NCI-H510A (cell line): ENCODE results near the gene KRTAP12-3.
"Not testable (repeated sequence)": the region's sequence is repeated elsewhere in the genome, so short reads cannot be mapped to it uniquely, and the experiment has no call there.

ENCODE experiments used
- DNase-seq: peaks from one replicate; lab custom pipeline; 2025; lab: John Stamatoyannopoulos, UW

KRTAP12-3 gene

DNA sequence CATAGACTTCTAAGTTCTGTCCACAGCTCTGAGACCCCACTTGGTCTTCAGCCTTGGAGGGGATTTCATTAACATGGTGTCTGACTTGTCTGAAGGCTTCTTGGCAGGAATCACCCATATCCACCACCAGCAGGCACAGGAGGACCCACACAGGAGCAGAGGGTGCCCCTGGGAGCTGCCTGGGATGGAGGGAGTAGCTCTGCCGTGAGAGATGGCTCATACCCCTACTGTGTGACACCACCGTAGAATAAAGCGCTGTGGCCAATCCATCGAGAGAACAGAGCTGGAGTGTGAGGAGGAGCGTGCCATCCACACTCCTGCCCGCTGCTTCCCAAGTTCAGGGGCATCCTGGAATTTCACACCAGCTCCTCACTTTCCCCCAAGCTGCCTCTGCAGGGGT is 27.3 kb downstream of the KRTAP12-3 start:
- not testable (repeated sequence) for DNase-seq

DNA sequence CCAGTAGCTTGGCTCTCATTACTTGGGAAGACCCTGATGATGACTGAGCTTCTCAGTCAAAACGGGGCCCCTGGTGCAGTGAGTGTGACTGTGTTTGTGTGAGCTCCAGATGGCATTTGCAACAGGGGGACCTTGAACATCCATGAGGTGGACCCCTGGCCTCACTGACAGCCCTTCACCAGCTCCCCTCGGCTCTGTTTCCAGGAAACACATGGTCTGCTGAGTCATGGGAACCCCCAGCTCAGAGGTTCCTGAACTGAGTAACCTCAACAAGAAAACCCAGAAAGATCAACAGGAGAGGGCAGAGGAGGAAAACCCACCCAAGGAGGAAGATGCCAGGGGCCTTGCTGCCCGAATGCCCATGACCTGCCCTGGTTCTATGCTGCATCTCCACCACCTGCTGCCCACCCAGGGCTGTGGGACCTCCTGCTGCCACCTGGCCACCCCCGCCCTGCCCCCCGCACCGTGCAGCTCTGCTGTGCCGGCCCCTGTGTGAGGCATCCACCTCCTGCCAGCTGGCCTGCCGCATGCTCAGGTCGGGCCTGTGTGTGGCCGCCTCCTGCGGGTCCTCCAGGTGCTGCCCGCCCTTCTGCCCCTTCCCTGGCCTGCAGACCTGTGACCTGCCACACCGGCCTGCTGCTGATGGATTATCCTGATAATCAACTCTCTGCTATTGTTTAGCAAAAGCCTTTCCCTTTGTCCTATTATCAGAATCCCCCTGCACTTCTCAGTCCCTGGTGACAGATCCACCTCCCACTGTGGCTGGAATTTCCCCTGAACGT is 28.5 kb downstream of the KRTAP12-3 start:
- DNase-seq, result no peak

- DNase-seq, result no peak
Observed at GRCh38 chr21:44686843-44687561, 29.3 kb downstream of the KRTAP12-3 start.

DNA sequence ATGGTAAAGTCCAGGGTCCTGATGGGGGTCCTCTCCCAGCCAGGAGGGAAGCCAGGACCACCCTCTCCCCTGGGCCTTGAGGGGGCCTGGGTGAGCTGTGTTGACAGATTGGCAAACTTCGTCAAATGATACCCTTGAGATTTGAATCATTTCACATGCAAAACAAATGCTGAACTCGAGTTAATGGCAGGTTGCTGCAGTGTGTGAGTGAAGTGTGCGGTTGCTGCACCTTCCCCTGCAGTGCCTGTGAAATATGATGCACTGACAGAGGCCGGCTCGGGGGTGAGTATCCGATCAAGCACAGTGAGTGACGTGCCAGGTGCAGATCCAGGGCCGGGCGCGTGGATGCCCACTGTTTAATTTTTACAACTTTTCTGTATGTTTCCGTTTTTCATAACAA is 29.9 kb downstream of the KRTAP12-3 start:
- DNase-seq, result no peak

GRCh38 chr21:44689740-44690139 is 32.0 kb downstream of the KRTAP12-3 start:
- not testable (repeated sequence) for DNase-seq

DNA sequence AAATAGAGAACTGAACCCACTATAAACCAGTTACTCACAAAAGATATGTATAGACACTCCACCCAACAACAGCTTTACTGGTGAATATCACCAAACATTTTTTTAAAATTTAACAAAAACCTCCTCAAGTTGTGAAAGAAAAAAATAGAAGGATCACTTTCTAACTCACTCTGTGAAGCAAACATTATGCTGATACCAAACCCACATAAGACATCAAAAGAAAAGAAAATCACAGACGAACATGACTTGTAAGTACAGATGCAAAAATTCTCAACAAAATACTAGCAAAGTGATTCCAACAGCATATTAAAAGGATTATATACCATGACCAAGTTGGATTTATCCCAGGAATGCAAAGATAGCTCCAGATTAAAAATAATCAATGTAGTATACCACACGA is 34.0 kb downstream of the KRTAP12-3 start:
- DNase-seq, result no peak

DNA sequence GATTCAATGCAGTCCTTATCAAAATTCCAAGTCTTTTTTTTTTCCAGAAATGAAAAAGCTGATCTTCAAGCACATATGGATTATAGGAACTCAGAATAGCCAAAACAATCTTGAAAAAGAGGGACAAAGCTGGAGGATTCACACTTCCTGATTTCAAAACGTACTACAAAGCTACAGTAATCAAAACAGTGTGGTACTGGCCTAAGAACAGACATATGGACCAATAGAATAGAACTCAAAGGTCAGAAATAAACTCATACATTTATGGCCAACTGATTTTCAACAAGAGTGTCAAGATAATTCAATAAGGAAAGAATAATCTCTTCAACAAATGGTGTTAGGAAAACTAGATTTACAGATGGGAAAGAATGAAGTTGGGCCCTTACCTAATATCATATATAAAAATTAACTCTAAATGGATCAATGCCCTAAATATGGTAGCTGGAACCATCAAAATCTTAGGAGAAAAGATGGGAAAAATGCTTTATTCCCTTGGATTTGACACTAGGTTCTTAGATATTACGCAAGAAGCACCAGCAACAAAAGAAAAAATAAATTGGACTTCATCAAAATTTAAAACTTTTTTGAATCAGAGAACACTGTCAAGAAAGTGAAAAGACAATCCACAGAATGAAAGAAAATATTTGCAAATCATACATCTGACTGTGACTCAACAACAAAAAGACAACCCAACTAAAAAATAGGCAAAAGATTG is 35.2 kb downstream of the KRTAP12-3 start:
- no peak for DNase-seq

DNA sequence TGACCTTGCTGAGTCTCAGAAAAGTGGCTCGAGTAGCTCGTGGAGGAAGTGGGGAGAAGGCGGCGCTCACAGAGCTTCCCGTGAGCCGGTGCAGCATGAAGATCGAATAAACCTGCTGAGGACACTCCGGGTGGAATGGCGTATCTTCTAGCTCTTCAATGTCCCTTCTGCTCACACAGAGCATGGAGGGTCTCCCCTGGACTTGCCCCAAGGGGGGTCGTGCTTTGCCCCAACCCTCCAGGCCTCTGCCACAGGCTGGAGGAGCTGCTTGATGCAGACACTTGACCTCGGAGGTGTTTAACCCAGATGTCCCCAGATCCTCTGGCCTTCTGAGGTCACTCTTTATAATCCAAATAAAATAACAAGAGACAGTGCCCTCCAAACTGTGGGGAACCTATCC is 37.0 kb downstream of the KRTAP12-3 start:
- DNase-seq, result no peak

- DNase-seq, result no peak
Observed at GRCh38 chr21:44695184-44695583, 37.5 kb downstream of the KRTAP12-3 start.

GRCh38 chr21:44695641-44696040 is 37.9 kb downstream of the KRTAP12-3 start:
- no peak for DNase-seq

DNA sequence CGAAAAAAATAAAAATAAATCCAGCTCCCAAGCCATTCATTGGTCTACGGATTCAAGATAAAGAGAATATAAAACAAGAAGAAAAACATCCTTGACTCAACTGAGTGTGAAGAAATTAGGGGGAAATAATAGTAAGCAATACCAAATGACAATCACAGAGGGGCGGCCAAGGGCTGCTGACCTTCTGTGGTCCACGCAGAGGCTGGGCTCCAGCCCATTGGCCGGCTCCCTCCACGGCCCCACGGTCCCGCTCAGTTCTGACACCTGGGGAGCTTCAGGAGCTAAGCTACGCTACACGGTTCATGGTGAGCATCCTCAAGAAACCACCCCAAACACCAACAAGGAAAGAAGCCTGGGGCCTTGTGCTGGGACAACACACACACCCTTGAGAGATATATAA is 38.8 kb downstream of the KRTAP12-3 start:
- no peak for DNase-seq

DNA sequence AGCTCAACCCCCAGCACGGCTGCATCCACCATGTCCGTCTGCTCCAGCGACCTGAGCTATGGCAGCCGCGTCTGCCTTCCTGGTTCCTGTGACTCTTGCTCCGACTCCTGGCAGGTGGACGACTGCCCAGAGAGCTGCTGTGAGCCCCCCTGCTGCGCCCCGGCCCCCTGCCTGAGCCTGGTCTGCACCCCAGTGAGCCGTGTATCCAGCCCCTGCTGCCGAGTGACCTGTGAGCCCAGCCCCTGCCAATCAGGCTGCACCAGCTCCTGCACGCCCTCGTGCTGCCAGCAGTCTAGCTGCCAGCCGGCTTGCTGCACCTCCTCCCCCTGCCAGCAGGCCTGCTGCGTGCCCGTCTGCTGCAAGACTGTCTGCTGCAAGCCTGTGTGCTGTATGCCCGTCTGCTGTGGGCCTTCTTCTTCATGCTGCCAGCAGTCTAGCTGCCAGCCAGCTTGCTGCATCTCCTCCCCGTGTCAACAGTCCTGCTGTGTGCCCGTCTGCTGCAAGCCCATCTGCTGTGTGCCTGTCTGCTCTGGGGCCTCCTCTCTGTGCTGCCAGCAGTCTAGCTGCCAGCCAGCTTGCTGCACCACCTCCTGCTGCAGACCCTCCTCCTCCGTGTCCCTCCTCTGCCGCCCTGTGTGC is 39.6 kb downstream of the KRTAP12-3 start, which contains the start of gene KRTAP10-12:
KRTAP10-12 (plus strand) TSS at position 1 of the 639 bp plus-strand sequence; CDS start at position 31, 30 bp downstream.
- DNase-seq, result not testable (repeated sequence)

DNA sequence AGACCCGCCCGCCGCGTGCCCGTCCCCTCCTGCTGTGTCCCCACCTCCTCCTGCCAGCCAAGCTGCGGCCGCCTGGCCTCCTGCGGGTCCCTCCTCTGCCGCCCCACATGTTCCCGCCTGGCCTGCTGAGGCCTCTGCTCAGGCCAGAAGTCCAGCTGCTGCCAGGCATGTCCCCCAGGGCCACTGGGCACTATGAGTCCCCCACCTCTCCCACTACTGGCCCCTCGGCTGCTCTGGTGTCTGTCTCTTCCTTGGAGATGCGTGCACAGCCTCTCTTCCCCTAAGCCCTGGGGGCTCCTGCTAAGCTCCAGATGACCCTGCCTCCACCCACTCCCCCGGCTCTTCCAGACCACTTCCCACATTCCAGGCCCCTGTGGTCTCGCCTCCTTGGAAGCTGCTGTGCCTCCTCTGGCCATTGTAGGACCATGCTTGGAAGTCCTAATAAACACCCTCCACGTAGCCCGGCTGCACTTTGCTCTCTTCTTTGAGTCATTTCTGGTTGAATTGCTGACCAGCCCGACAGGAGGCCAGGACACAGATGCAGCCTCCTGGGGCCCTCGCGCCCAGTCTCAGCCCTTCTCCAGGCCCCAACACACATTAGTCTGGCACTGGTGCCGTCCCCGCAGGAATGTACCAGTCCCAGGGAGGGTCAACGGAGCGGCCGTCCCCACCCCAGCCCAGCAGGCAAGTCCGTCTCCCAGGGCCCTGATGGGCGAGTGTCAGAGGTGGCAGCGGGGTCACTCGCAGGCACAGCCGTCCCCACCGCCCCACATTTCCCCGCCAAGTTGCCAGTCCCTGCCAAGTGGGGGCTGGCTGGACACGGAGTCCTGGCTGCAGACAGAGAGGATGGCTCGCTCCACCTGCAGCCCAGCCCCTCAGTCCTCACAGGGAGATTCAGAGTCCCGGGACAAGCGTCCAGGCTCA is 40.3 kb downstream of the KRTAP12-3 start:
- DNase-seq, result no peak

GRCh38 chr21:44699502-44700001 is 41.8 kb downstream of the KRTAP12-3 start:
- DNase-seq, result no peak

DNA sequence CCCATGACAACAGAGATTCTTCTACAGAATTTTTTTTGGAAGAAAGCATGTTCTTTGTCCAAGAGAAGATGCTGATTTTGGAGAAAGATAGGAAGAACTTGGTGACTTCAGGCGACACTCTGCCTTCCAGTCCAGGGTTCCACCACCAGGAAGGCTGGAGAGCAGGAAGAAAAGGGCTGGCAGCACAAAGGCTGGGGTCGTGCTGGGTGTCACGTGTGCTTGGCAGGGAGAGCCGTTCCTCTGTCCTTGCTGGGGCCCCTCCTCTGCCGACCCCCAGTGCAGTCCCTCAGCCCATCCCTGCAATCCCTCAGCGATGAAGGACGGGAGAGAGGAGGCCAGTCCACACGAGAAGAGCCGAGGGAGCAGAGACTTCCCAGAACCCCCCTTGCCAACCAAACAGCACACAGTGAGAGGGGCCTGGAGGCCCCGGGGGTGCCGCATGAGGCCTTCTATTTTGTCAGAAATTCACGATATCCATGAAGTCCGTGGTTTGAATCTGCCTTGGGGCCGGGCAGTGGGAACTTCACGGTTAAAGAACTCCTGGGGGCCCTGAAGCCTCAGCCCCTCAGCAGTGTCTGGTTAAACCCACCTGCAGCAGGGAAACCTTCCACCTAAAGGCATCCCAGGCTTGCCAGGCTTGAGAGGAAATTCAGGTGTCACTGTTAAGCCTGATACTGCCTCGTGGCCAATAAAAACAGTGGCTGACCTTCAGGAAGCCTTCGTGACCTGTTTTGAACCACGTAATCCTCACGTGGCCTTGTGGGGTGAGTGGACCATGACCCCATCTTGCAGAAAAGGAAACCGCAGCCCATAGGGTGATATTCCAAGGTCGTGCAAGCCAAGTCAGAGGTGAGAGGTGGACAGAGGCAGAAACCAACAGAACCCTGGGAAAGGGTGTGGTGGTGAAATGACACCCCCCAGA is 42.6 kb downstream of the KRTAP12-3 start:
- DNase-seq, result no peak

- no peak for DNase-seq
Observed at GRCh38 chr21:44701023-44701400, 43.3 kb downstream of the KRTAP12-3 start.

- no peak for DNase-seq
Observed at GRCh38 chr21:44701541-44701940, 43.8 kb downstream of the KRTAP12-3 start.

GRCh38 chr21:44702111-44702972 is 44.6 kb downstream of the KRTAP12-3 start:
- no peak for DNase-seq
